GM21360 (cell line): ENCODE results near the gene CIAO2B.

ENCODE experiments used
- ATAC-seq: cut with Tn5 transposase; IDR thresholded peaks from one replicate; pipeline ENCODE4 v1.9.1; 2021; ENCODE audit warnings: mild to moderate bottlenecking, moderate library complexity; ENCODE audit not compliant: unreplicated experiment

Gene CIAO2B

GRCh38 chr16:66921729-66922450 is 12.3 kb downstream of the CIAO2B start:
- ATAC-seq = no peak

- no peak for ATAC-seq
Observed at GRCh38 chr16:66920924-66921680, 13.1 kb downstream of the CIAO2B start.

- ATAC-seq = no peak
Observed at GRCh38 chr16:66920299-66920590, 14.0 kb downstream of the CIAO2B start.

GRCh38 chr16:66919569-66920298 is 14.5 kb downstream of the CIAO2B start:
- ATAC-seq = no peak

GRCh38 chr16:66918803-66919568 is 15.2 kb downstream of the CIAO2B start, which contains the start of gene CDH16:
Gene CDH16, minus strand, starts transcription at chr16:66918885. Its CDS starts 820 bp downstream, at chr16:66918065.
- no peak for ATAC-seq

- no peak for ATAC-seq
Observed at GRCh38 chr16:66918355-66918754, 15.8 kb downstream of the CIAO2B start.

- no peak for ATAC-seq
Observed at GRCh38 chr16:66917741-66918140, 16.5 kb downstream of the CIAO2B start.

- ATAC-seq = no peak
Observed at GRCh38 chr16:66916518-66916917, 17.7 kb downstream of the CIAO2B start.

GRCh38 chr16:66915041-66915440 is 19.2 kb downstream of the CIAO2B start:
- no peak for ATAC-seq

- ATAC-seq = no peak
Observed at GRCh38 chr16:66914541-66914940, 19.7 kb downstream of the CIAO2B start.

- no peak for ATAC-seq
Observed at GRCh38 chr16:66913711-66914110, 20.5 kb downstream of the CIAO2B start.

- ATAC-seq = no peak
Observed at GRCh38 chr16:66913081-66913480, 21.1 kb downstream of the CIAO2B start.

GRCh38 chr16:66911801-66912200 is 22.4 kb downstream of the CIAO2B start:
- no peak for ATAC-seq

- no peak for ATAC-seq
Observed at GRCh38 chr16:66911112-66911511, 23.1 kb downstream of the CIAO2B start.

- ATAC-seq = no peak
Observed at GRCh38 chr16:66910175-66910940, 23.8 kb downstream of the CIAO2B start.

GRCh38 chr16:66908762-66909559 is 25.2 kb downstream of the CIAO2B start:
- ATAC-seq = no peak

- no peak for ATAC-seq
Observed at GRCh38 chr16:66908116-66908515, 26.1 kb downstream of the CIAO2B start.

- no peak for ATAC-seq
Observed at GRCh38 chr16:66906916-66907836, 27.0 kb downstream of the CIAO2B start.
